ENCODE data around the gene ADRM1. TPM values are rescaled to one million over a fixed set of nuclear protein-coding genes. Genes with fewer than 3 reads are reported as not detected.

ADRM1 gene
- total RNA-seq, 4 donors from 2014 or later: 84.7 to 155 (median 146) TPM

DNA sequence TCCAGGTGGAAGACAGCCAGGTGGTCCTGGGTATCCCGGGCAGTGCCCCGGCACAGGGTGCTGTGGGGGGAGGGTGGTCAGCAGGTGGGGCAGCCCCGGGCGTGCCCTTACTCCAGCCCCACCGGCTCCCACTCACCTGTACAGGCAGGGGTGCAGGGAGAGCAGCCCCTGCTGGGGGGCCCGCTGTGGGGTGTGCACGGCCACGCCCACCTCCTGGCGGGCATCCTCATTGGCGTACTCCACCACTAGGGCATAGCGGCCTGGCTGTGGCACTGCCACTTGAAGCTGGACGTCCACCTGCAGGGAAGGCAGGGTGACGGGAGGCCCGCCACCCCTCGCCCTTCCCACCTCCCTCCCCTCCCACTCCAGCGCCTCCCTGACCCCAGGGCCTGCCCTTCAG lies 29.6 kb downstream of the ADRM1 start:
- Histone ChIP-seq H3K9me3 (no peaks in the 10 kb centered on the region), H3K27ac (no peak overlapping the region), H3K36me3 (peaks cover 98% of the 10 kb centered on the region), H3K4me3 (no peak overlapping the region), H3K4me1 (no peaks in the 10 kb centered on the region), H3K27me3 (no peaks in the 10 kb centered on the region)
- 96% methylated on average over 4 of the region's 16 CpGs for WGBS
- TF ChIP-seq EP300 (IDR thresholded peaks at IDR 0.05) (no peak), POLR2AphosphoS5 (IDR thresholded peaks at IDR 0.05) (no peak), POLR2A (IDR thresholded peaks at IDR 0.05) (no peak)
- TF ChIP-seq, protein P1, sequence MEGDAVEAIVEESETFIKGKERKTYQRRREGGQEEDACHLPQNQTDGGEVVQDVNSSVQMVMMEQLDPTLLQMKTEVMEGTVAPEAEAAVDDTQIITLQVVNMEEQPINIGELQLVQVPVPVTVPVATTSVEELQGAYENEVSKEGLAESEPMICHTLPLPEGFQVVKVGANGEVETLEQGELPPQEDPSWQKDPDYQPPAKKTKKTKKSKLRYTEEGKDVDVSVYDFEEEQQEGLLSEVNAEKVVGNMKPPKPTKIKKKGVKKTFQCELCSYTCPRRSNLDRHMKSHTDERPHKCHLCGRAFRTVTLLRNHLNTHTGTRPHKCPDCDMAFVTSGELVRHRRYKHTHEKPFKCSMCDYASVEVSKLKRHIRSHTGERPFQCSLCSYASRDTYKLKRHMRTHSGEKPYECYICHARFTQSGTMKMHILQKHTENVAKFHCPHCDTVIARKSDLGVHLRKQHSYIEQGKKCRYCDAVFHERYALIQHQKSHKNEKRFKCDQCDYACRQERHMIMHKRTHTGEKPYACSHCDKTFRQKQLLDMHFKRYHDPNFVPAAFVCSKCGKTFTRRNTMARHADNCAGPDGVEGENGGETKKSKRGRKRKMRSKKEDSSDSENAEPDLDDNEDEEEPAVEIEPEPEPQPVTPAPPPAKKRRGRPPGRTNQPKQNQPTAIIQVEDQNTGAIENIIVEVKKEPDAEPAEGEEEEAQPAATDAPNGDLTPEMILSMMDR (IDR thresholded peaks at IDR 0.05): no peak
- no peak for DNase-seq (ENCODE audit: low spot score in 2 of 2)

DNA sequence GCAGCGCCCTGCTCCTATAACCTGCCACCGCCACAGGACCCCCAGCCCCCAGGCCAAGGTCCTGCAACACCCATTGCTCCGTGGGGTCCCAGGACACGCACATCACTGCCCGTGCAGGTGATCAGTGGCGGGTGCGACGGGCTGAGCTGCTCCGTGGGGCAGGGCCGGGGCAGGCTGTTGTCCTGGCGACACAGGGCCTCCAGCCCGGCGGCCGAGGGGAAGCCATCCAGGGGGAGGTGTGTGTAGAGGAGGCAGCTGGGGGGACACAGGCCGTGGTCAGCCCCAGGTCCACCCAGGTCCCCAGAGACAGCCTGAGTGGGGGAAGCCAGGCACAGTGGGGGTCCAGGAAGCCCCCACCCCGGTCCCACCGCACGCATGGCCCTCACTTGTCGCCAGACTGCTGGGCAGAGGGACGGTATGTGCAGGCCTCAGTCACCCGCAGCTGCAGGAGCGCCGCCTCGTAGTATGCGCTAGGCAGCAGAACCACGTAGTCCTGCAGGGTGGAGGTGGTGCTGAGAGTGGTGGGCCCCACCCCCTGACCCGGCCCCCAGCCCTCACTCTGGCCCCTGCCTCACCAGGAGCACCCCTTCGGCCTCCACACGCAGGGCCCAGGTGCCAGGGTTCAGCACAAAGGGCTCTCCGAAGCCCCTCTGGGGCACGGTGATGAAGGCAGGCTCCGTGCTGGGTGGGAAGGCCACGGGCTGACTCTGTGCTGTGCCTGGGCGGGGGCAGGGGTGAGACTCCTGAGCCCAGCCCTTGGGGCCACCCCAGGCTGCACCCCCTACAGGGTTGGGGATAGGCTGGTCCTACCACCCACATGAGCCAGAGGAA lies 30.4 kb downstream of the ADRM1 start:
- no peaks in the 10 kb centered on the region for H3K27me3 ChIP-seq
- no CpG with 5 or more reads among the region's 34 CpGs for WGBS
- H3K4me3 ChIP-seq: no peak overlapping the region
- TF ChIP-seq POLR2AphosphoS5 (IDR thresholded peaks at IDR 0.05): no peak
- TF ChIP-seq, protein P1 (IDR thresholded peaks at IDR 0.05): no peak
- TF ChIP-seq EP300 (IDR thresholded peaks at IDR 0.05): no peak
- TF ChIP-seq POLR2A (IDR thresholded peaks at IDR 0.05): no peak
- H3K9me3 ChIP-seq: no peaks in the 10 kb centered on the region
- no peak for DNase-seq (ENCODE audit: low spot score in 2 of 2)
- no peak overlapping the region for H3K27ac ChIP-seq
- H3K36me3 ChIP-seq: peaks cover 98% of the 10 kb centered on the region
- no peaks in the 10 kb centered on the region for H3K4me1 ChIP-seq

DNA sequence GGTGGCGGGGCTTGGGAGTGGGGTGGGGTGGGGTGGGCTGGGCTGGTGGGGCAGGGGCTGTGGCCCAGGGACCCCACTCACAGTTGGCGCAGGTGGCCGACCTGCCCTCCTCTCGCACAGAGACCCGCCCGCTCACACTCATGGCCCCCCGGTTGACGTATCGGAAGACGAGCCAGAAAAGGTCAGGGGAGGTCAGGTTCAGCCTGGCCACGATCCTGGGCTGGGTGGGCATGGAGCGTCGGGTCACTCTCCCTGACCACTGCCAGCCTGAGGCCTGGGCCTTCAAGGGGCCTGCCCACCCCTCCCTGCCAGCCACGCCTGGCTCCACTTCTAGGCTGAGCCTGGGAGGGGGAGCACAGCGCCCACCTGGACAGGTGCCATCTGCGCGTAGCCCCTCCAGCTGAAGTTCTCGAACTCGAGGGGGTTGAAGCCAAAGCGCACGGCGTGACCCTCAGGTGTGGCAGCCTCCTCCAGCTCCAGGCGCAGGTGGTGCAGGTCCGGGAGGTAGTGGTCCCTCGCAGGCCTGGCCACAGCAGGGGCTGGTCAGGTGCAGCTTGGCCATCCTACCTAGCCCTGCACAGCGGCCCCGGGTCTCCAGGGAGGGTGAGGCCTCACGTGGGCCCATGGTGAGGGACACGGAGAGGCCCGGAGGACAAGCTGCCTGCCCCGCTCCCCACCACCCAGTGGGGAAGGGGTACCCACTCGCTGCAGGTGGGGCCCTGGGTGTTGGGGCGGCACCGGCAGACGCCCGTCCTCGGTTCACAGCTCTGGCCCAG lies 31.2 kb downstream of the ADRM1 start:
- no peaks in the 10 kb centered on the region for H3K9me3 ChIP-seq
- H3K4me1 ChIP-seq: no peaks in the 10 kb centered on the region
- H3K4me3 ChIP-seq: no peak overlapping the region
- H3K36me3 ChIP-seq: peaks cover 96% of the 10 kb centered on the region
- H3K27ac ChIP-seq: no peak overlapping the region
- TF ChIP-seq, protein P1 (IDR thresholded peaks at IDR 0.05): no peak
- no peak for TF ChIP-seq POLR2A (IDR thresholded peaks at IDR 0.05)
- TF ChIP-seq POLR2AphosphoS5 (IDR thresholded peaks at IDR 0.05): no peak
- TF ChIP-seq EP300 (IDR thresholded peaks at IDR 0.05): no peak
- H3K27me3 ChIP-seq: no peaks in the 10 kb centered on the region
- DNase-seq (ENCODE audit: low spot score in 2 of 2): no peak
- WGBS: 74% methylated on average over 20 of the region's 37 CpGs

DNA sequence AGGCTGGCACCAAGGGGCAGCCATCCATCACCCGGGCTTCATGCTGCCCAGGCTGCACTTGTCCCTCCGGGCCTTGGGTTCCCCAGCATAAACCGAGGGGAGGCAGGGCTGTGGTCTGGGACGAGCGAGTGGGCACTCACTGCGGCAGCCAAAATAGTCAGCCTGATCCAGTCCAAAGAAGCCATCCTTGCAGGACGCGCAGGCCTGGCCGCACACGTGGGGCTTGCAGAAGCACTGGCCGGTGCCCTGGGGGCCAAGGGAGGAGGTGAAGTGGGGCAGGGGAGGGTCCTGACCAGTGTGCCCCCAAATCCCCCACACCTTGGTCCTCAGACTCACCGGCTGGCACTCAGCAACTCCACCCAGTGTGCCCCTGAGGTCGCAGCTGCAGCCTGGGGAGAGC lies 32.1 kb downstream of the ADRM1 start:
- Histone ChIP-seq H3K27ac (no peak overlapping the region), H3K4me3 (no peak overlapping the region), H3K27me3 (no peaks in the 10 kb centered on the region), H3K4me1 (no peaks in the 10 kb centered on the region), H3K9me3 (no peaks in the 10 kb centered on the region), H3K36me3 (peaks cover 93% of the 10 kb centered on the region)
- no peak for DNase-seq (ENCODE audit: low spot score in 2 of 2)
- 95% methylated on average over 4 of the region's 13 CpGs for WGBS
- TF ChIP-seq EP300 (IDR thresholded peaks at IDR 0.05): no peak
- TF ChIP-seq POLR2AphosphoS5 (IDR thresholded peaks at IDR 0.05): no peak
- TF ChIP-seq, protein P1 (IDR thresholded peaks at IDR 0.05): no peak
- TF ChIP-seq POLR2A (IDR thresholded peaks at IDR 0.05): no peak

DNA sequence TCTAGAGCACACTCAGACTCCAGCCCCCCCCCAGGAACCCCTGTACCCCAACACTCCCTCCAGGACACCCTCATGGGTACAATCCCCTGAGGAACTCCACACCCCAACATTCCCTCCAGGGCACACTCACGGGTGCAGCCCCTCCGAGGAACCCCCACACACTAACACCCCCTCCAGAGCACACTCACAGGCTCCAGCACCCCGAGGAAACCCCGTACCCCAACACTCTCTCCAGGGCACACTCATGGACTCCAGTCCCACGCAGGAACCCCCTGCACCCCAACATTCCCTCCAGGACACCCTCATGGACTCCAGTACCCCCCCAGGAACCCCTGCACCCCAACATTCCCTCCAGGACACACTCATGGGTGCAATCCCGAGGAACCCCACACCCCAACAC lies 32.7 kb downstream of the ADRM1 start:
- TF ChIP-seq POLR2A (IDR thresholded peaks at IDR 0.05): no peak
- no peaks in the 10 kb centered on the region for H3K9me3 ChIP-seq
- no peak for DNase-seq (ENCODE audit: low spot score in 2 of 2)
- H3K36me3 ChIP-seq: peaks cover 92% of the 10 kb centered on the region
- H3K4me3 ChIP-seq: no peak overlapping the region
- 86% methylated on average over 6 of the region's 6 CpGs for WGBS
- no peaks in the 10 kb centered on the region for H3K27me3 ChIP-seq
- no peak overlapping the region for H3K27ac ChIP-seq
- H3K4me1 ChIP-seq: no peaks in the 10 kb centered on the region
